H1 (cell line): ENCODE measurements around the gene NME3. TPM values are rescaled to one million over a fixed set of nuclear protein-coding genes. Genes with fewer than 3 reads are reported as not detected.

Source experiments
- CTCF ChIA-PET: fragments of 300-600 bp; sonication (Branson Sonifier 250); formaldehyde crosslinking; loops from one replicate; lab custom pipeline; 2021; ENCODE audit not compliant: partially characterized antibody; lab: Charles Lee
- POLR2A ChIA-PET: fragments of 300-600 bp; sonication (Branson Sonifier 250); formaldehyde crosslinking; loops from one replicate; lab custom pipeline; 2021; ENCODE audit warnings: inconsistent platforms; ENCODE audit not compliant: partially characterized antibody; lab: Charles Lee
- DNase-seq, 2 experiments: peaks; one replicate each; pipeline versions ENCODE4 v3.0.0 to v3.0.0-alpha.2; 2010 to 2022; ENCODE audit warnings: low spot score in 2 of 2, low read depth in 1 of 2, mixed read lengths in 1 of 2
- FAIRE-seq: peaks from 2 replicates; lab custom pipeline; 2011; peaks lifted over from hg19 to GRCh38; lab: Jason Lieb, UNC
- H2AFZ ChIP-seq: 2 replicates; pipeline ENCODE4 v1.8.1; 2012; ENCODE audit warnings: low read length, inconsistent platforms
- H2AK5ac ChIP-seq: 2 replicates; pipeline ENCODE4 v1.6.1; 2013; ENCODE audit warnings: low read depth, low read length
- H2BK120ac ChIP-seq: replicated peaks from 2 replicates; pipeline ENCODE3; 2013; ENCODE audit warnings: low read depth, low read length, inconsistent platforms
- H2BK12ac ChIP-seq: 2 replicates; pipeline ENCODE4 v1.6.1; 2013; ENCODE audit warnings: low read depth, low read length
- H2BK15ac ChIP-seq: 2 replicates; pipeline ENCODE4 v1.6.1; 2013; ENCODE audit warnings: low read length
- H2BK20ac ChIP-seq: 2 replicates; pipeline ENCODE4 v1.6.1; 2013; ENCODE audit warnings: low read length
- H2BK5ac ChIP-seq: 2 replicates; pipeline ENCODE4 v1.6.1; 2013; ENCODE audit warnings: low read depth, low read length
- H3K14ac ChIP-seq: 2 replicates; pipeline ENCODE4 v1.6.1; 2013; ENCODE audit warnings: inconsistent platforms; ENCODE audit not compliant: insufficient read length
- H3K18ac ChIP-seq: 2 replicates; pipeline ENCODE4 v1.6.1; 2013; ENCODE audit warnings: low read length; ENCODE audit errors: extremely low read depth
- H3K23ac ChIP-seq: 2 replicates; pipeline ENCODE4 v1.6.1; 2013; ENCODE audit warnings: inconsistent platforms; ENCODE audit not compliant: insufficient read length
- H3K23me2 ChIP-seq: 2 replicates; pipeline ENCODE4 v1.6.1; 2013; ENCODE audit warnings: low read depth, low read length
- H3K27ac ChIP-seq: 2 replicates; pipeline ENCODE4 v1.6.1; 2011; ENCODE audit warnings: low read depth, low read length, inconsistent platforms
- H3K27me3 ChIP-seq, 4 experiments: replicated peaks in 1 of 4; 1 replicate in 1 of 4; 2 replicates in 3 of 4; pipeline versions ENCODE4 v1.6.1 to v1.8.1; 2011 to 2013; ENCODE audit warnings: low read length in 3 of 4, mild to moderate bottlenecking in 3 of 4, inconsistent platforms in 2 of 4, mixed read lengths in 2 of 4, moderate library complexity in 1 of 4; ENCODE audit not compliant: control insufficient read depth in 3 of 4, insufficient read depth in 3 of 4; ENCODE audit errors: extremely low read depth in 1 of 4
- H3K36me3 ChIP-seq, 4 experiments: 2 replicates each; pipeline versions ENCODE4 v1.6.1 to v1.8.1; 2011 to 2013; ENCODE audit warnings: mild to moderate bottlenecking in 4 of 4, low read length in 3 of 4, moderate library complexity in 2 of 4, control low read depth in 1 of 4, inconsistent platforms in 1 of 4; ENCODE audit not compliant: insufficient read depth in 4 of 4, control insufficient read depth in 2 of 4
- H3K4ac ChIP-seq: replicated peaks from 2 replicates; pipeline ENCODE3; 2013; ENCODE audit warnings: low read length, low read depth, mixed read lengths, inconsistent platforms; ENCODE audit not compliant: insufficient read length
- H3K4me1 ChIP-seq, 4 experiments: replicated peaks in 1 of 4; 1 replicate in 1 of 4; 2 replicates in 3 of 4; pipeline versions ENCODE4 v1.6.1 to v1.8.1; 2011 to 2013; ENCODE audit warnings: low read length in 3 of 4, inconsistent platforms in 2 of 4, mixed read lengths in 1 of 4; ENCODE audit not compliant: insufficient read depth in 4 of 4, control insufficient read depth in 3 of 4
- H3K4me2 ChIP-seq, 2 experiments: 2 replicates each; pipeline versions ENCODE4 v1.6.1 to v1.8.1; 2011 to 2013; ENCODE audit warnings: low read depth in 2 of 2, low read length in 2 of 2, control low read depth in 1 of 2, inconsistent platforms in 1 of 2, mild to moderate bottlenecking in 1 of 2; ENCODE audit not compliant: insufficient read depth in 1 of 2
- H3K4me3 ChIP-seq, 4 experiments: fragments of 200-600, 300-600 bp in 1 of 4; sonication (generic), shearing (Covaris generic), sonication (Bioruptor Twin) in 1 of 4; 2 replicates each; pipeline versions ENCODE4 v1.5.1 to v1.8.1; 2011 to 2016; ENCODE audit warnings: low read length in 4 of 4, low read depth in 3 of 4, control low read depth in 2 of 4, inconsistent platforms in 2 of 4, mild to moderate bottlenecking in 2 of 4, mixed read lengths in 1 of 4, moderate library complexity in 1 of 4; ENCODE audit not compliant: insufficient read depth in 2 of 4; ENCODE audit errors: extremely low read depth in 1 of 4
- H3K56ac ChIP-seq: replicated peaks from 2 replicates; pipeline ENCODE3; 2013; ENCODE audit warnings: low read depth, mild to moderate bottlenecking, mixed read lengths, low read length, inconsistent platforms; ENCODE audit not compliant: insufficient read length
- H3K79me1 ChIP-seq: 2 replicates; pipeline ENCODE4 v1.6.1; 2013; ENCODE audit warnings: low read depth, low read length, control low read depth
- H3K79me2 ChIP-seq, 2 experiments: 2 replicates each; pipeline versions ENCODE4 v1.6.1 to v1.8.1; 2012 to 2013; ENCODE audit warnings: low read length in 2 of 2, mild to moderate bottlenecking in 2 of 2, inconsistent platforms in 1 of 2; ENCODE audit not compliant: insufficient read depth in 2 of 2, control insufficient read depth in 1 of 2
- H3K9ac ChIP-seq, 4 experiments: replicated peaks in 1 of 4; 1 replicate in 1 of 4; 2 replicates in 3 of 4; pipeline versions ENCODE4 v1.6.1 to v1.8.1; 2011 to 2013; ENCODE audit warnings: low read depth in 3 of 4, low read length in 3 of 4, control low read depth in 2 of 4, mild to moderate bottlenecking in 2 of 4, moderate library complexity in 2 of 4, inconsistent platforms in 1 of 4; ENCODE audit errors: extremely low read depth in 1 of 4
- H3K9me3 ChIP-seq, 2 experiments: 2 replicates each; pipeline versions ENCODE4 v1.6.1 to v1.8.1; 2012 to 2013; ENCODE audit warnings: mild to moderate bottlenecking in 2 of 2, moderate library complexity in 2 of 2, control low read depth in 1 of 2, inconsistent platforms in 1 of 2, low read depth in 1 of 2, low read length in 1 of 2, mixed read lengths in 1 of 2; ENCODE audit not compliant: insufficient read depth in 2 of 2
- H4K20me1 ChIP-seq, 2 experiments: replicated peaks in 1 of 2; 2 replicates each; pipeline versions ENCODE3 to v1.8.1; 2011 to 2013; ENCODE audit warnings: inconsistent platforms in 2 of 2, low read length in 2 of 2, mild to moderate bottlenecking in 1 of 2; ENCODE audit not compliant: insufficient read depth in 2 of 2, control insufficient read depth in 1 of 2
- H4K5ac ChIP-seq: 2 replicates; pipeline ENCODE4 v1.6.1; 2013; ENCODE audit warnings: low read length, low read depth, mixed read lengths, inconsistent platforms; ENCODE audit not compliant: insufficient read length
- H4K8ac ChIP-seq: 2 replicates; pipeline ENCODE4 v1.8.0; 2013; ENCODE audit warnings: mild to moderate bottlenecking, moderate library complexity, low read length, inconsistent platforms; ENCODE audit not compliant: insufficient read depth; ENCODE audit errors: extremely low read depth
- H4K91ac ChIP-seq: replicated peaks from 2 replicates; pipeline ENCODE3; 2013; ENCODE audit warnings: low read length, mixed read lengths, inconsistent platforms; ENCODE audit not compliant: insufficient read length
- ATF2 ChIP-seq: IDR thresholded peaks from 2 replicates; pipeline ENCODE4 v1.6.1; 2012; ENCODE audit warnings: low read length, inconsistent platforms
- BACH1 ChIP-seq: IDR thresholded peaks from 2 replicates; pipeline ENCODE4 v1.6.1; 2012; ENCODE audit warnings: low read length, improper control_type of control experiment
- CHD1 ChIP-seq: IDR thresholded peaks from 2 replicates; pipeline ENCODE4 v1.6.1; 2012; ENCODE audit warnings: low read depth, low read length, improper control_type of control experiment
- HDAC2 ChIP-seq, 2 experiments: fragments of 300-600 bp in 1 of 2; sonication (generic) in 1 of 2; IDR thresholded peaks; 2 replicates each; pipeline ENCODE4 v1.6.1; 2011 to 2012; ENCODE audit warnings: low read depth in 2 of 2, low read length in 2 of 2, mild to moderate bottlenecking in 2 of 2, moderate library complexity in 2 of 2, borderline replicate concordance in 1 of 2, inconsistent platforms in 1 of 2
- HDAC6 ChIP-seq: IDR thresholded peaks from one replicate; pipeline ENCODE4 v1.7.1; 2012; ENCODE audit warnings: low read depth, mild to moderate bottlenecking, inconsistent platforms, low read length, moderate library complexity
- JUND ChIP-seq: IDR thresholded peaks from 2 replicates; pipeline ENCODE4 v1.6.1; 2011; ENCODE audit warnings: mild to moderate bottlenecking, improper control_type of control experiment, low read length
- KDM5A ChIP-seq: fragments of 200-600 bp; IDR thresholded peaks from 2 replicates; pipeline ENCODE4 v1.7.1; 2012; ENCODE audit warnings: mild to moderate bottlenecking, low read length, inconsistent platforms, mixed read lengths
- RAD21 ChIP-seq, 2 experiments: IDR thresholded peaks in 1 of 2; conservative IDR thresholded peaks in 1 of 2; 2 replicates each; pipeline ENCODE4 v1.6.1; 2011; ENCODE audit warnings: low read depth in 2 of 2, low read length in 2 of 2, improper control_type of control experiment in 1 of 2, inconsistent platforms in 1 of 2, mild to moderate bottlenecking in 1 of 2, moderate library complexity in 1 of 2
- RFX5 ChIP-seq: IDR thresholded peaks from 2 replicates; pipeline ENCODE4 v1.6.1; 2011; ENCODE audit warnings: low read depth, low read length, improper control_type of control experiment, borderline replicate concordance
- TAF1 ChIP-seq: IDR thresholded peaks from 2 replicates; pipeline ENCODE4 v1.6.1; 2011; ENCODE audit warnings: mild to moderate bottlenecking, low read depth, low read length
- TBP ChIP-seq: IDR thresholded peaks from 2 replicates; pipeline ENCODE4 v1.6.1; 2011; ENCODE audit warnings: low read depth, low read length, improper control_type of control experiment
- YY1 ChIP-seq: IDR thresholded peaks from 2 replicates; pipeline ENCODE4 v1.6.1; 2011; ENCODE audit warnings: low read depth, mild to moderate bottlenecking, low read length
- WGBS, 2 experiments: shearing (Covaris generic) in 1 of 2; methylation state at CpG; one replicate each; pipeline versions ENCODE4 v1.1.6 to v1.1.7; 2013 to 2015; ENCODE audit warnings: low lambda C conversion rate in 2 of 2, mixed read lengths in 2 of 2, inconsistent platforms in 1 of 2, low coverage in 1 of 2, missing lambda C conversion rate in 1 of 2; ENCODE audit not compliant: insufficient replicate concordance in 2 of 2, insufficient coverage in 1 of 2, insufficient read length in 1 of 2; ENCODE audit errors: extremely low coverage in 1 of 2, missing lambda C conversion rate in 1 of 2; 5-methylcytosine and 5-hydroxymethylcytosine counted together
- polyA plus RNA-seq, 7 experiments: library from polyadenylated mRNA; depleted of rRNA in 3 of 7; stranded (reverse) in 5 of 7; unstranded in 2 of 7; fragments of >200 nt in 5 of 7; fragments of 200-250 nt in 2 of 7; gene quantifications; 1 replicate in 5 of 7; 2 replicates in 1 of 7; 4 replicates in 1 of 7; pipeline versions ENCODE4 v1.2.1 to v1.2.3, GENCODE V29; 2011 to 2013; ENCODE audit warnings: missing spikeins in 2 of 7, mixed read lengths in 2 of 7
- total RNA-seq: library from RNA; stranded (reverse); fragmentation: NEBNext Ultra II Directional; extraction: Animal tissue kit (Norgen Biotek cat#: 25700); gene quantifications from 2 replicates; pipeline ENCODE4 v1.2.1, GENCODE V29; 2021

Gene NME3
- total and polyA plus RNA-seq, 2 of the 8 experiments (the other 6 are each of a cell fraction or from before 2014, with no cell fraction given), result 72.5 to 163 TPM

DNA sequence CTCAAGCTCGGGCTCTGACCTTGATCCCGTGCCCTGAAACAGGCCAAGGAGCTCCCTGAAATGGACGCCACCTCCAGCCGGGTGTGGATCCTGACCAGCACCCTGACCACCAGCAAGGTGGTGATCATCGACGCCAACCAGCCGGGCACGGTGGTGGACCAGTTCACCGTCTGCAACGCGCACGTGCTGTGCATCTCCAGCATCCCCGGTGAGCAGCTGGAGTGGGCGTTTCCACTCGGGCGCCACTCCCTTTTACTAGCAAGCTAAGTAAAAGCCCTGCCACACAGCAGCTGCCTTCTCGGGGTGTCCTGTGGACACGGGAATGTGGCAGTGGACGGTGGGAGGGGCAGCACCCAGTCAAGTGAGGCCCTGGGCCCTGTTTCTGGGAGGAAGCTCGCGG lies 6.4 kb downstream of the NME3 start:
- H2BK5ac ChIP-seq, result no peak overlapping the region
- H2AFZ ChIP-seq, result no peak overlapping the region
- no peak overlapping the region for H3K23ac ChIP-seq
- H3K4ac ChIP-seq, result no peak overlapping the region
- no peak overlapping the region for H3K27ac ChIP-seq
- H3K4me1 ChIP-seq, result peaks cover 0 to 17% (median 8%) of the 10 kb centered on the region in 4 experiments; a peak in 5 of 7 replicates
- H3K4me2 ChIP-seq, result no peak overlapping the region; a peak in 1 of 4 replicates
- H3K27me3 ChIP-seq, result no peaks in the 10 kb centered on the region; a peak in 1 of 7 replicates
- H3K36me3 ChIP-seq, result peaks cover 3 to 37% (median 7%) of the 10 kb centered on the region in 4 experiments; a peak in 4 of 8 replicates
- H3K14ac ChIP-seq, result no peak overlapping the region
- H3K18ac ChIP-seq, result no peak overlapping the region
- no peaks in the 10 kb centered on the region for H3K79me1 ChIP-seq
- H3K9me3 ChIP-seq, result no peaks in the 10 kb centered on the region; a peak in 1 of 4 replicates
- ChIA-PET CTCF (interaction anchor here (0.8 to 3.3 kb wide), 12 partner anchors 9 to 74 kb away, joined by 3 to 21 read pairs (median 6); partner anchors contain the start of genes EME2, IGFALS, MAPK8IP3 and MRPS34), POLR2A (interaction anchor here (1.3 to 13.5 kb wide), 6 partner anchors 7 to 269 kb away, joined by 3 to 246 read pairs (median 12); partner anchors contain the start of genes EME2, JPT2, MAPK8IP3 and MRPS34)
- 93% methylated on average over 16 of the region's 21 CpGs; no CpG with 5 or more reads in 1 of the 2 experiments for WGBS, 2 experiments
- no peak overlapping the region for H2AK5ac ChIP-seq
- no peak for FAIRE-seq
- H4K8ac ChIP-seq, result no peak overlapping the region
- H3K79me2 ChIP-seq, result no peaks in the 10 kb centered on the region; a peak in 1 of 4 replicates
- H4K91ac ChIP-seq, result no peak overlapping the region
- H2BK20ac ChIP-seq, result no peak overlapping the region
- no peak overlapping the region for H2BK120ac ChIP-seq
- no peaks in the 10 kb centered on the region; the same call in 1 of the 2 replicates for H3K23me2 ChIP-seq
- DNase-seq, result no peak
- H3K9ac ChIP-seq, result no peak overlapping the region; a peak in 1 of 7 replicates
- H2BK15ac ChIP-seq, result no peak overlapping the region
- no peak overlapping the region for H3K56ac ChIP-seq
- no peak overlapping the region for H2BK12ac ChIP-seq
- no peak overlapping the region for H4K5ac ChIP-seq
- H4K20me1 ChIP-seq, result peaks cover 1 to 9% of the 10 kb centered on the region in 2 experiments
- no peak overlapping the region for H3K4me3 ChIP-seq
- no peak for TF ChIP-seq HDAC2 (IDR thresholded peaks at IDR 0.05; ENCODE audit: borderline replicate concordance in 1 of 2, low read depth in 2 of 2, low read length in 2 of 2)
- TF ChIP-seq CHD1, result no peak
- no peak for TF ChIP-seq KDM5A
- no peak for TF ChIP-seq BACH1
- no peak for TF ChIP-seq YY1
- TF ChIP-seq HDAC6, result no peak
- TF ChIP-seq JUND, result no peak
- no peak for TF ChIP-seq ATF2
- TF ChIP-seq RAD21 (IDR thresholded peaks at IDR 0.05 in 1 of 2, conservative IDR thresholded peaks at IDR 0.05 in 1 of 2; ENCODE audit: low read depth in 2 of 2, low read length in 2 of 2), result no peak
- no peak for TF ChIP-seq TAF1
- TF ChIP-seq TBP, result no peak
- TF ChIP-seq RFX5, result no peak
